Measurements from ENCODE around the gene MOCS1. TPM values are rescaled to one million over a fixed set of nuclear protein-coding genes. Genes with fewer than 3 reads are reported as not detected.
"Not testable (repeated sequence)": the region's sequence is repeated elsewhere in the genome, so short reads cannot be mapped to it uniquely, and the experiment has no call there.

The MOCS1 gene
- total and polyA plus RNA-seq, 3 donors from 2014 or later = 11.8 to 17.9 (median 16.8) TPM

- no peaks in the 10 kb centered on the region for H3K27me3 ChIP-seq
- no peaks in the 10 kb centered on the region for H3K36me3 ChIP-seq (ENCODE audit: low read depth, missing control alignments)
- WGBS, 2 donors = 46 to 62% methylated on average over 3 of the region's 3 CpGs
- H3K4me1 ChIP-seq = peaks cover 4% of the 10 kb centered on the region
- no peak overlapping the region for H3K4me3 ChIP-seq
- TF ChIP-seq, protein P1, sequence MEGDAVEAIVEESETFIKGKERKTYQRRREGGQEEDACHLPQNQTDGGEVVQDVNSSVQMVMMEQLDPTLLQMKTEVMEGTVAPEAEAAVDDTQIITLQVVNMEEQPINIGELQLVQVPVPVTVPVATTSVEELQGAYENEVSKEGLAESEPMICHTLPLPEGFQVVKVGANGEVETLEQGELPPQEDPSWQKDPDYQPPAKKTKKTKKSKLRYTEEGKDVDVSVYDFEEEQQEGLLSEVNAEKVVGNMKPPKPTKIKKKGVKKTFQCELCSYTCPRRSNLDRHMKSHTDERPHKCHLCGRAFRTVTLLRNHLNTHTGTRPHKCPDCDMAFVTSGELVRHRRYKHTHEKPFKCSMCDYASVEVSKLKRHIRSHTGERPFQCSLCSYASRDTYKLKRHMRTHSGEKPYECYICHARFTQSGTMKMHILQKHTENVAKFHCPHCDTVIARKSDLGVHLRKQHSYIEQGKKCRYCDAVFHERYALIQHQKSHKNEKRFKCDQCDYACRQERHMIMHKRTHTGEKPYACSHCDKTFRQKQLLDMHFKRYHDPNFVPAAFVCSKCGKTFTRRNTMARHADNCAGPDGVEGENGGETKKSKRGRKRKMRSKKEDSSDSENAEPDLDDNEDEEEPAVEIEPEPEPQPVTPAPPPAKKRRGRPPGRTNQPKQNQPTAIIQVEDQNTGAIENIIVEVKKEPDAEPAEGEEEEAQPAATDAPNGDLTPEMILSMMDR (IDR thresholded peaks at IDR 0.05) = peak in 2 of 3 experiments; percentile 48 to 52
- TF ChIP-seq POLR2A (IDR thresholded peaks at IDR 0.05) = no peak
- no peaks in the 10 kb centered on the region for H3K9me3 ChIP-seq
- intact Hi-C loops (cut with DNase I; ENCODE audit: low total_unique reads) = loop anchor here (5.0 kb wide), 1 partner anchor 1066 kb away; no protein-coding TSS in a partner anchor
- DNase-seq = peak; percentile 49
- no peak overlapping the region for H3K27ac ChIP-seq
Measured at GRCh38 chr6:39980839-39981580, 46.7 kb upstream of the MOCS1 start.

DNA sequence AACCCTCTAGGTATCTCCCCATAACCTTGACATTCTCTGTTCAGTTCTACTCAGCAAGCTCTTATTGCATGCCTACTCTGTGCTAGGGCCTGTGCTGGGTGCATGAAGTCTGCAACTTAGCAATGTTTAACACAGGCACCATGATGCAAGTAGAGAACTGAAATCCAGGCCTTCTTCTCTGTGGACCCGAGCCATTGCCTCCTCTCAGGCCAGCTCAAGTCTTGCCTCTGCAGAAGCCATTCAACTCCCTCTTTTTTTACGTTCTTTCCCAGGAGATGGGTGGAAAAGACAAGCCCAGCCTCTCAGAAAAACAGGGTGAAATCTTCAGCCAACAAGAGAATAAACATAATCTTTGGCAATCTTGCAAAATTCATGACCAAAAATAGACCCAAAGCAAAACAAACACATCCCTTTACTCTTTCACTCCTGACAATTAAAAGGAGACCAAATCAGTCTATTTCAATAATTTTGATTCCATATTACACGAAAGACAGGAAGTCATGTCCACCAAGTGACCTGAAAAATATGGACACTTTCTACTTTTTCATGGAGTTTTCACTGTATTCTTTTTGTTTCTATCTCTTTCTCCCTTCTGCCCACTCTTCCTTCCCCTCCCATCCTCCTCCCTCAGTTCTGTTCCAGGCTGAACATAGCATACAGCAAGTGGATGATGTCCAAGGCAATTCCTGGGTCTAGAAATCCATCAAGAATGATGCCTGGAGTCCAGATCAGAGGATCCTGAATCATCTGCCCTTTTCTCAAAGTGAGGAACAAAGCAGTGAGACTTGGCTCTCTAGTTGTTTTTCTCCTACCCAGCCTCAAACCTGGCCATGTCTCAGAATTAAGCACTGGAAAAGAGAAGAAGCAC is 45.4 kb upstream of the MOCS1 start:
- TF ChIP-seq, protein P1 (IDR thresholded peaks at IDR 0.05) = no peak
- no peak for TF ChIP-seq POLR2A (IDR thresholded peaks at IDR 0.05)
- Histone ChIP-seq H3K4me3 (no peak overlapping the region), H3K27ac (no peak overlapping the region), H3K36me3 (ENCODE audit: low read depth, missing control alignments) (no peaks in the 10 kb centered on the region), H3K9me3 (no peaks in the 10 kb centered on the region), H3K27me3 (no peaks in the 10 kb centered on the region), H3K4me1 (peaks cover 4% of the 10 kb centered on the region)
- DNase-seq = no peak
- 43 to 66% methylated on average over 3 of the region's 3 CpGs for WGBS, 2 donors
- intact Hi-C loops (cut with DNase I; ENCODE audit: low total_unique reads) = loop anchor here (5.0 kb wide), 1 partner anchor 1068 kb away; no protein-coding TSS in a partner anchor

DNA sequence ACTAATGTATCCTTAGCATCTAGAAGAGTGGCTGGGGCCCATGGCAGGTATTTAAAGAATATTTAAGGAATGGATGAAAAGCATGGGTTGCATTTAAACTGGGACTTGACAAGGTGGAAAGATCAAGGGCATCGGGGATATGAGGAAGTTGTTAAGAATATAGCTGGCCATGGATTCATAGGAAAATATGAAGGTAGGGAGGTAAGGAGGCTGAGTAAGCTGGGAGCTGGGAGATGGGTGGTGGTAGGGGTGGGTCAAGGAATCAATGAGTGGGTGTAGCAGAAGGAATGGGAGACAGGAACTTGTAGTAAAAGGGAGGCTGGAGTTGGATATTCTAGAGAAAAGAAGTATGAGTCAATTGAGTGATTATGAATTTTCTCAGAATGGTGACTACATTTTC is 44.0 kb upstream of the MOCS1 start:
- Histone ChIP-seq H3K27me3 (no peaks in the 10 kb centered on the region), H3K4me3 (no peak overlapping the region), H3K9me3 (no peaks in the 10 kb centered on the region), H3K4me1 (peaks cover 4% of the 10 kb centered on the region), H3K27ac (no peak overlapping the region), H3K36me3 (ENCODE audit: low read depth, missing control alignments) (no peaks in the 10 kb centered on the region)
- intact Hi-C loops (cut with DNase I; ENCODE audit: low total_unique reads) = no loop called here
- no peak for DNase-seq
- WGBS, 2 donors = 86 to 88% methylated on average over 1 of the region's 1 CpG
- TF ChIP-seq, protein P1 (IDR thresholded peaks at IDR 0.05) = no peak
- no peak for TF ChIP-seq POLR2A (IDR thresholded peaks at IDR 0.05)

GRCh38 chr6:39973661-39974060 is 39.4 kb upstream of the MOCS1 start:
- no peaks in the 10 kb centered on the region for H3K4me1 ChIP-seq
- 79 to 87% methylated on average over 3 of the region's 3 CpGs for WGBS, 2 donors
- H3K4me3 ChIP-seq = no peak overlapping the region
- H3K27me3 ChIP-seq = no peaks in the 10 kb centered on the region
- no peak overlapping the region for H3K27ac ChIP-seq
- intact Hi-C loops (cut with DNase I; ENCODE audit: low total_unique reads) = no loop called here
- H3K36me3 ChIP-seq (ENCODE audit: low read depth, missing control alignments) = no peaks in the 10 kb centered on the region
- no peaks in the 10 kb centered on the region for H3K9me3 ChIP-seq
- no peak for DNase-seq
- TF ChIP-seq, protein P1 (IDR thresholded peaks at IDR 0.05) = no peak
- TF ChIP-seq POLR2A (IDR thresholded peaks at IDR 0.05) = no peak

- DNase-seq; H3K9me3 ChIP-seq; intact Hi-C loops (cut with DNase I; ENCODE audit: low total_unique reads): not testable (repeated sequence)
Measured at GRCh38 chr6:39972717-39973116, 38.5 kb upstream of the MOCS1 start.

GRCh38 chr6:39971131-39971530 is 36.9 kb upstream of the MOCS1 start:
- H3K4me3 ChIP-seq; DNase-seq; intact Hi-C loops (cut with DNase I; ENCODE audit: low total_unique reads); H3K27me3 ChIP-seq; H3K27ac ChIP-seq; H3K4me1 ChIP-seq; H3K36me3 ChIP-seq (ENCODE audit: low read depth, missing control alignments); H3K9me3 ChIP-seq: not testable (repeated sequence)
- WGBS, 2 donors = 76 to 91% methylated on average over 5 of the region's 5 CpGs

More at GRCh38 chr6:39972717-39973116, 38.5 kb upstream of the MOCS1 start:
- not testable (repeated sequence) for H3K4me3 ChIP-seq; H3K36me3 ChIP-seq (ENCODE audit: low read depth, missing control alignments); H3K27me3 ChIP-seq; H3K27ac ChIP-seq; H3K4me1 ChIP-seq
- 90 to 91% methylated on average over 1 of the region's 1 CpG for WGBS, 2 donors
